ENCODE results near the gene EFCAB6.

Gene EFCAB6

DNA sequence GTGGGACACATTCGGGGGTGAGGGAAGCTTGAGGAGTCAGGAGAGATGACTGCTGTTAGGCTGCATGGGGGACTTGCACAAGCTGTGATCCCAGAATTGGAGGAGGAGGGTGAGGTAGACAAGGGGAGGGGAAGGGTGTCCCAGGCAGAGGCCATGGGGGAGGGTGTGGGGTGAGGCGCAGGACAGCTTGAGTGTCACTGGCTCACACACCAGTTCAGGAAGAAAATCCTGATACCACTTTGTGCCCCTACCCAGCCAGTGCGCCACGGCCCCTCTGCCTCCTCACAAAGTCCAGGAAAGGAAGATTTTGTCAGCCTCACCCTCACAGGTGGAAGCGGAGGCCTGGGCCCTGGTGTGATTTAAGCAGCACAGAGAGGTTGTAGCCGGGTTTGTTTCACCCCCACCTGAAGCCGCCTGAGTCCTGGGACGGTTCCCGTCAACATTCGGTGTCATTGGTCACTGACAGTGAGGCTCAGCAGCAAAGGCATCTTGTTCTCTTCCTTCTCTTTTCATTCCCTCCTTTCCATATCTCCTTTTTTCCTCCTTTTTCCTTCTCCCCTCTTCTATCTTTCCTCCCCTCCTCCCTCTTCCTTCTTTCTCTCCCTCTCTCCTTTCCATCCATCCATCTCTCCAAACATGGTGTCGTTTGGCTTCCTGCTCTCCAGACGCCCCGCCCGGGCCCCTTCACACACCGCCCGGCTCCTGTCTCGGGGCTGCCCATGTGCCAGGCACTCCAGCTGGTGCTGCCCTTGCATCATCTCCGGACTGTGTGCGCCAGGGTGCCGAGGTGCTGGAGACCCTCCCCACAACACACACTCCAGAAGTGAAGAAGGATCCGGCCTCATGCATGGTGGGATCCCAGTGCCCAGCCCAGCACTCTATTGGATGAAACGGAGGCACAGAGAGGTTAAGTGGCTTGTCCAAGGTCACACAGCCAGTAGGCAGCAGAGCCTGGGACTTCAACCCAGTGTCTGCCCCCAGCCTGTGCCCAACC is 311.0 kb downstream of the EFCAB6 start:
- TF ChIP-seq, protein P1, sequence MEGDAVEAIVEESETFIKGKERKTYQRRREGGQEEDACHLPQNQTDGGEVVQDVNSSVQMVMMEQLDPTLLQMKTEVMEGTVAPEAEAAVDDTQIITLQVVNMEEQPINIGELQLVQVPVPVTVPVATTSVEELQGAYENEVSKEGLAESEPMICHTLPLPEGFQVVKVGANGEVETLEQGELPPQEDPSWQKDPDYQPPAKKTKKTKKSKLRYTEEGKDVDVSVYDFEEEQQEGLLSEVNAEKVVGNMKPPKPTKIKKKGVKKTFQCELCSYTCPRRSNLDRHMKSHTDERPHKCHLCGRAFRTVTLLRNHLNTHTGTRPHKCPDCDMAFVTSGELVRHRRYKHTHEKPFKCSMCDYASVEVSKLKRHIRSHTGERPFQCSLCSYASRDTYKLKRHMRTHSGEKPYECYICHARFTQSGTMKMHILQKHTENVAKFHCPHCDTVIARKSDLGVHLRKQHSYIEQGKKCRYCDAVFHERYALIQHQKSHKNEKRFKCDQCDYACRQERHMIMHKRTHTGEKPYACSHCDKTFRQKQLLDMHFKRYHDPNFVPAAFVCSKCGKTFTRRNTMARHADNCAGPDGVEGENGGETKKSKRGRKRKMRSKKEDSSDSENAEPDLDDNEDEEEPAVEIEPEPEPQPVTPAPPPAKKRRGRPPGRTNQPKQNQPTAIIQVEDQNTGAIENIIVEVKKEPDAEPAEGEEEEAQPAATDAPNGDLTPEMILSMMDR (IDR thresholded peaks at IDR 0.05; ENCODE audit: control insufficient read depth, insufficient read depth, low read depth, low read length, missing control alignments) = no peak
- no peak overlapping the region for H3K4me3 ChIP-seq (ENCODE audit: control insufficient read depth, low read depth, low read length)
- DNase-seq (ENCODE audit: low read depth) = no peak

DNA sequence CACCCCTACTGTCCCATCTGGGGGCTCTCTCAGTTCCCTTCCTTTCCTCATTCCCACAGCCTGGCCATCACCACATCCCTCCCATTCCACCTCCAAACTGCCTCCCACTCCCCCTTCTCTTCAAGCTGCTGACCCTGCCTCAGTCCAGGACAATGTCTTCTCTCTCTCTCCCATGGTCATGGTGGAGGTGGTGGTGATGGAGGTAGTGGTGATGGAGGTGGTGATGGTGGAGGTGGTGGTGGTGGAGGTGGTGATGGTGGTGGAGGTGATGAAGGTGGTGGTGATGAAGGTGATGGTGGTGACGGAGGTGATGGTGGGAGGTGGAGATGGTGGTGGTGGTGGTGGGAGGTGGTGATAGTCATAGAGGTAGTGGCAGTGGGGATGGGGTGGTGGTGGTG is 313.2 kb downstream of the EFCAB6 start:
- TF ChIP-seq, protein P1 (IDR thresholded peaks at IDR 0.05; ENCODE audit: control insufficient read depth, insufficient read depth, low read depth, low read length, missing control alignments) = no peak
- DNase-seq (ENCODE audit: low read depth) = no peak
- H3K4me3 ChIP-seq (ENCODE audit: control insufficient read depth, low read depth, low read length) = no peak overlapping the region

DNA sequence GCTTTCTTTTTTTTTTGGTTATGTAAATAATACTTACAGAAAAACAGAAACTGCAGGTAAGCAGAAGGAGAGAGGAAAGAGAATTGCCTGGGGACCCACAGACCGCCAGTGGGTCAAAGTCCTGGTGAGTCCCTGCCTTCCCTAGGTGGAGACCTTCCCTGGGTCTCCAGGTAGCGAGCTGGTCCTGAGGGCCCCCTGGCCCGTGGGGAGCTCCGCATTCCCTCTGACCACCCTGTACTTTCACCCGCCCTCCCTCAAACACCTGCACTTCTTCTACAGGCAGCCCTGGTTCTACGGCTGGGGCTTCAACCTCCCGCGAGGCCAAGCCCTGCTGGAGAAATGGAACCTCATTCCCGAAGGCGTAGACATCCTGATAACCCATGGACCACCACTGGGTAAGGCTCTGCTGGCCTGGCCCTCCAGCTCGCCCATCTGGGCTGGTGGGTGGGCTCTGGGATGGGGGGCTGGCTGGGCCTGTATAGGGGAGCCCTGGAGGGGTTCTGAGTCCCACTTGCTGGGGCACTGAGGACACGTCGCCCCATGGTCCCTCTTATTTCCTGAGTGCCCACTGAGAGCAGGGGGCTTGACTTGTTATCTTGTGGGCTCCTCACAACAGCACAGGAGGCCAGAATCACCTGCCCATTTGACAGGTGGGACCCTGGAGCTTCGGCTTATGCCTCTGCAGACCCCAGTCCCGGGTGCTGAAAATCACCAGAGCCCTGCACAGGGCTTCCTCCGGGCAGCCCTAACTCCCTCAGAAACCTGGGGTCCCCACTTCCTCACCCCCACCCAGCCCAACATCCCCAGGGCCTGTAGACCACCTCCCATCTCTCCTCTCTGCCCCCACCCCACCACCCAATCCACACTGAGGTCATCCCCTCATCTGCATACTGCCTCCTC is 313.9 kb downstream of the EFCAB6 start:
- H3K4me3 ChIP-seq (ENCODE audit: control insufficient read depth, low read depth, low read length) = no peak overlapping the region
- TF ChIP-seq, protein P1 (IDR thresholded peaks at IDR 0.05; ENCODE audit: control insufficient read depth, insufficient read depth, low read depth, low read length, missing control alignments) = no peak
- no peak for DNase-seq (ENCODE audit: low read depth)

DNA sequence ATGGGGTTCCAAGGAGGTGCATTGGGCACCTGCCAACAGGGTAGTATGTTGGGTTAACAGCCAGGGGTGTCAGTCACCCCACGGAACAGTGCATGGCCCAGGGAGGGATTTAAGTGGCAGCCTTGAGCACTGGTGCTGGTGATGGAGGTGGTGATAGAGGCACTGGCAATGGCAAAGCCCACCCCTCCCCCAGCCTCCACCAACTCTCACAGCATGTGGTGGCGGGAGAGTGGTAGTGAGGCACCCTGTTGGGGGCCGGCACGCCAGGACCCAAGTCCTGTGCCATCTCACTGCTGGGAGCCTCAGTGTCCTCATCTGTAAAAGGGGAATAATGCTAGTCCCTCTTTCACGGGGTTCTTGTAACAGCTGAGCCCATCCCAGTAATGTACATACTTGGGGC is 318.8 kb downstream of the EFCAB6 start:
- TF ChIP-seq, protein P1 (IDR thresholded peaks at IDR 0.05; ENCODE audit: control insufficient read depth, insufficient read depth, low read depth, low read length, missing control alignments) = no peak
- no peak overlapping the region for H3K4me3 ChIP-seq (ENCODE audit: control insufficient read depth, low read depth, low read length)
- DNase-seq (ENCODE audit: low read depth) = no peak

DNA sequence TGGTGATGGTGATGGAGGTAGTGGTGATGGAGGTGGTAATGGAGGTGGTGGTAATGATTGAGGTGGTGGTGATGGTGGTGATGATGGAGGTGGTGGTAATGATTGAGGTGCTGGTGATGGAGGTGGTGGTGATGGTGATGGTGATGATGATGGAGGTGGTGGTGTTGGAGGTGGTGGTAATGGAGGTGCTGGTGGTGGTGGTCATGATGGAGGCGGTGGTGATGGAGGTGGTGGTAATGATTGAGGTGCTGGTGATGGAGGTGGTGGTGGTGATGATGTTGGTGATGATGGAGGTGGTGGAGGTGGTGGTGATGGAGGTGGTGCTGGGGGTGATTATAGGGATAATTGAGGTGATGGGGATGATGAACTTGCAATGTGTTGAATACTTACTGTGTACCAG is 320.4 kb downstream of the EFCAB6 start:
- TF ChIP-seq, protein P1 (IDR thresholded peaks at IDR 0.05; ENCODE audit: control insufficient read depth, insufficient read depth, low read depth, low read length, missing control alignments) = no peak
- no peak for DNase-seq (ENCODE audit: low read depth)

DNA sequence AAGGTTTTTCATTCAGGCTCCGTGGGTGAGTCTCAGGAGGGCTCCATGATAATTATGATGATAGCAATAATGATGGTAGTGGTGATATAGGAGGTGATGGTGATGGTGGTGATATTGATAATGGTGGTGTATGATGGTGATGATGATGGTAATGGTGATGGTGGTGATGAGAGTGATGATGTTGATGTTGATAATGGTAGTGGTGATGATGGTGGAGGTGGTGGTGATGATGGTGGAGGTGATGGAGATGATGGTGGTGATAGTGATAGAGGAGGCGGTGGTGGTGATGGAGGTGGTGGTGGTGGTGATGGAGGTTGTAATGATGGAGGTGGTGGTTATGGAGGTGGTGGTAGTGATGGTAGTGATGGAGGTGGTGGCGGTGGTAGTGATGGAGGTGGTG is 320.9 kb downstream of the EFCAB6 start:
- TF ChIP-seq, protein P1 (IDR thresholded peaks at IDR 0.05; ENCODE audit: control insufficient read depth, insufficient read depth, low read depth, low read length, missing control alignments) = no peak
- H3K4me3 ChIP-seq (ENCODE audit: control insufficient read depth, low read depth, low read length) = no peak overlapping the region
- DNase-seq (ENCODE audit: low read depth) = no peak

More for the DNA sequence above, 320.4 kb downstream of the EFCAB6 start:
- no peak overlapping the region for H3K4me3 ChIP-seq (ENCODE audit: control insufficient read depth, low read depth, low read length)
